Measurements from ENCODE around the gene HS1BP3. TPM values are rescaled to one million over a fixed set of nuclear protein-coding genes. Genes with fewer than 3 reads are reported as not detected.

Gene HS1BP3
- total RNA-seq, 1 donor from 2014 or later: 12.4 TPM

- no peak for ATAC-seq
Measured at GRCh38 chr2:20616341-20616871, 34.5 kb downstream of the HS1BP3 start.

- ATAC-seq: no peak
Measured at GRCh38 chr2:20615466-20616241, 35.2 kb downstream of the HS1BP3 start.

- no peak for ATAC-seq
Measured at GRCh38 chr2:20615068-20615465, 35.8 kb downstream of the HS1BP3 start.

- ATAC-seq: no peak
Measured at GRCh38 chr2:20614201-20615067, 36.5 kb downstream of the HS1BP3 start.

- ATAC-seq: no peak
Measured at GRCh38 chr2:20612925-20613916, 37.7 kb downstream of the HS1BP3 start.

- no peak for ATAC-seq
Measured at GRCh38 chr2:20611844-20612356, 39.0 kb downstream of the HS1BP3 start.

GRCh38 chr2:20611077-20611843 is 39.6 kb downstream of the HS1BP3 start:
- ATAC-seq: peak; percentile 49

- no peak for ATAC-seq
Measured at GRCh38 chr2:20609995-20610357, 40.9 kb downstream of the HS1BP3 start.

GRCh38 chr2:20609349-20609994 is 41.4 kb downstream of the HS1BP3 start:
- ATAC-seq: peak; percentile 74

GRCh38 chr2:20608666-20609348 is 42.1 kb downstream of the HS1BP3 start:
- peak; percentile 13 for ATAC-seq

GRCh38 chr2:20607446-20607845 is 43.5 kb downstream of the HS1BP3 start:
- ATAC-seq: no peak

- ATAC-seq: no peak
Measured at GRCh38 chr2:20606198-20606597, 44.7 kb downstream of the HS1BP3 start.

GRCh38 chr2:20604951-20605381 is 45.9 kb downstream of the HS1BP3 start:
- peak; percentile 25 for ATAC-seq

- peak; percentile 33 for ATAC-seq
Measured at GRCh38 chr2:20604401-20604911, 46.4 kb downstream of the HS1BP3 start.

GRCh38 chr2:20603791-20604190 is 47.1 kb downstream of the HS1BP3 start:
- ATAC-seq: no peak

- ATAC-seq: no peak
Measured at GRCh38 chr2:20602803-20603202, 48.1 kb downstream of the HS1BP3 start.

- no peak for ATAC-seq
Measured at GRCh38 chr2:20600756-20601325, 50.1 kb downstream of the HS1BP3 start.

GRCh38 chr2:20599861-20600461 is 50.9 kb downstream of the HS1BP3 start:
- no peak for ATAC-seq
